ENCODE measurements around the gene SLC9A9.

GRCh38 chr3:143222505-143222904 lies 625.8 kb downstream of the SLC9A9 start:
- TF ChIP-seq, protein P1, sequence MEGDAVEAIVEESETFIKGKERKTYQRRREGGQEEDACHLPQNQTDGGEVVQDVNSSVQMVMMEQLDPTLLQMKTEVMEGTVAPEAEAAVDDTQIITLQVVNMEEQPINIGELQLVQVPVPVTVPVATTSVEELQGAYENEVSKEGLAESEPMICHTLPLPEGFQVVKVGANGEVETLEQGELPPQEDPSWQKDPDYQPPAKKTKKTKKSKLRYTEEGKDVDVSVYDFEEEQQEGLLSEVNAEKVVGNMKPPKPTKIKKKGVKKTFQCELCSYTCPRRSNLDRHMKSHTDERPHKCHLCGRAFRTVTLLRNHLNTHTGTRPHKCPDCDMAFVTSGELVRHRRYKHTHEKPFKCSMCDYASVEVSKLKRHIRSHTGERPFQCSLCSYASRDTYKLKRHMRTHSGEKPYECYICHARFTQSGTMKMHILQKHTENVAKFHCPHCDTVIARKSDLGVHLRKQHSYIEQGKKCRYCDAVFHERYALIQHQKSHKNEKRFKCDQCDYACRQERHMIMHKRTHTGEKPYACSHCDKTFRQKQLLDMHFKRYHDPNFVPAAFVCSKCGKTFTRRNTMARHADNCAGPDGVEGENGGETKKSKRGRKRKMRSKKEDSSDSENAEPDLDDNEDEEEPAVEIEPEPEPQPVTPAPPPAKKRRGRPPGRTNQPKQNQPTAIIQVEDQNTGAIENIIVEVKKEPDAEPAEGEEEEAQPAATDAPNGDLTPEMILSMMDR (conservative IDR thresholded peaks at IDR 0.05 in 1 of 2, IDR thresholded peaks at IDR 0.05 in 1 of 2; ENCODE audit: low read depth in 1 of 2, low read length in 2 of 2): no peak
- TF ChIP-seq EZH2 (IDR thresholded peaks at IDR 0.05; ENCODE audit: low read length, missing control alignments): no peak

Measured in fibroblast of lung (primary cell).